GM12878 (cell line): Measurements from ENCODE around the gene MCTP2. TPM values are rescaled to one million over a fixed set of nuclear protein-coding genes. Genes with fewer than 3 reads are reported as not detected.

ENCODE experiments used
- ATAC-seq: fragments of 200-7000 bp; cut with Tn5 transposase; 3 replicates; pipeline ENCODE4 v1.9.1; 2020; ENCODE audit warnings: mild to moderate bottlenecking, moderate library complexity
- BruUV-seq: library from RNA; stranded (reverse); fragments of 400-500 nt; replicated peaks from 2 replicates; lab custom pipeline; 2021; lab: Mats Ljungman, UMichigan
- CTCF ChIA-PET: fragments of 300-600 bp; sonication (Branson Sonifier 250); formaldehyde crosslinking; extraction: SDS; loops from one replicate; lab custom pipeline; 2021; ENCODE audit warnings: inconsistent platforms; lab: Yijun Ruan, JAX
- POLR2A ChIA-PET: fragments of 350-600 bp; formaldehyde crosslinking; extraction: SDS; loops from one replicate; lab custom pipeline; 2021; ENCODE audit warnings: inconsistent platforms; lab: Charles Lee
- RAD21 ChIA-PET: fragments of 300-600 bp; sonication (Branson Sonifier 250); formaldehyde crosslinking; loops from one replicate; lab custom pipeline; 2023; ENCODE audit warnings: antibody characterized with exemption; ENCODE audit not compliant: unreplicated experiment; lab: Charles Lee
- SMC1A ChIA-PET: fragments of 300-600 bp; sonication (Branson Sonifier 250); formaldehyde crosslinking; loops from one replicate; lab custom pipeline; 2023; ENCODE audit not compliant: unreplicated experiment, uncharacterized antibody; lab: Charles Lee
- DNase-seq: peaks from one replicate; pipeline ENCODE4 v3.0.0-alpha.2; 2011; ENCODE audit warnings: low read depth, low spot score
- FAIRE-seq: peaks from 3 replicates; lab custom pipeline; 2011; peaks lifted over from hg19 to GRCh38; lab: Jason Lieb, UNC
- H2AFZ ChIP-seq: 2 replicates; pipeline ENCODE4 v1.6.0; 2011; ENCODE audit warnings: low read depth, low read length, control low read depth; ENCODE audit not compliant: control insufficient read depth
- H3K27ac ChIP-seq: 2 replicates; pipeline ENCODE4 v1.5.1; 2011; ENCODE audit warnings: control low read depth; ENCODE audit not compliant: control insufficient read depth, insufficient read depth
- H3K27me3 ChIP-seq, 2 experiments: replicated peaks in 1 of 2; 2 replicates each; pipeline versions ENCODE4 v1.6.0 to v1.6.1; 2011; ENCODE audit warnings: low read length in 1 of 2; ENCODE audit not compliant: control insufficient read depth in 2 of 2, insufficient read depth in 2 of 2
- H3K36me3 ChIP-seq, 2 experiments: 2 replicates each; pipeline ENCODE4 v1.5.1; 2011; ENCODE audit warnings: low read length in 1 of 2; ENCODE audit not compliant: control insufficient read depth in 2 of 2, insufficient read depth in 2 of 2
- H3K4me1 ChIP-seq: 2 replicates; pipeline ENCODE4 v1.6.1; 2011; ENCODE audit warnings: mild to moderate bottlenecking, low read length, moderate library complexity, mixed read lengths; ENCODE audit not compliant: control insufficient read depth, insufficient read depth
- H3K4me2 ChIP-seq: 2 replicates; pipeline ENCODE4 v1.6.0; 2011; ENCODE audit warnings: control low read depth; ENCODE audit not compliant: control insufficient read depth, insufficient read depth
- H3K4me3 ChIP-seq: fragments of 200-600 bp; sonication (generic); 2 replicates; pipeline ENCODE4 v1.5.1; 2016
- H3K79me2 ChIP-seq: 2 replicates; pipeline ENCODE4 v1.6.0; 2011; ENCODE audit warnings: low read length; ENCODE audit not compliant: control insufficient read depth, insufficient read depth
- H3K9ac ChIP-seq: 2 replicates; pipeline ENCODE4 v1.8.0; 2011; ENCODE audit warnings: low read length, control low read depth, mixed read lengths; ENCODE audit not compliant: control insufficient read depth, insufficient read depth
- H3K9me3 ChIP-seq: replicated peaks from 3 replicates; pipeline ENCODE4 v1.5.1; 2011; ENCODE audit warnings: mild to moderate bottlenecking, low read length; ENCODE audit not compliant: control insufficient read depth, insufficient read depth
- H4K20me1 ChIP-seq: 2 replicates; pipeline ENCODE4 v1.6.0; 2011; ENCODE audit not compliant: control insufficient read depth, insufficient read depth
- ATF3 ChIP-seq: IDR thresholded peaks from 2 replicates; pipeline ENCODE4 v1.6.1; 2011; ENCODE audit warnings: low read depth, mild to moderate bottlenecking, low read length, moderate library complexity, borderline replicate concordance; ENCODE audit errors: extremely low read depth
- CEBPZ ChIP-seq: fragments of 150-350 bp; IDR thresholded peaks from 2 replicates; pipeline ENCODE4 v1.6.1; 2016; ENCODE audit warnings: low read depth, low read length
- CHD2 ChIP-seq: IDR thresholded peaks from 2 replicates; pipeline ENCODE4 v1.6.1; 2011; ENCODE audit warnings: low read depth, low read length, improper control_type of control experiment, borderline replicate concordance
- EGR1 ChIP-seq, 2 experiments: IDR thresholded peaks; 1 replicate in 1 of 2; 2 replicates in 1 of 2; pipeline ENCODE4 v1.6.1; 2011 to 2012; ENCODE audit warnings: low read depth in 2 of 2, low read length in 2 of 2, borderline replicate concordance in 1 of 2, mild to moderate bottlenecking in 1 of 2, moderate library complexity in 1 of 2
- HCFC1 ChIP-seq: fragments of 150-350 bp; IDR thresholded peaks from 2 replicates; pipeline ENCODE4 v1.6.1; 2014; ENCODE audit warnings: low read length
- MEF2B ChIP-seq: fragments of 450-650 bp; IDR thresholded peaks from 2 replicates; pipeline ENCODE4 v1.6.1; 2018; ENCODE audit warnings: mild to moderate bottlenecking, moderate library complexity; ENCODE audit not compliant: partially characterized antibody, poor library complexity, severe bottlenecking
- NR2C2 ChIP-seq: IDR thresholded peaks from 2 replicates; pipeline ENCODE4 v1.6.1; 2011; ENCODE audit warnings: borderline replicate concordance, low read depth; ENCODE audit not compliant: control insufficient read depth, insufficient read length
- PAX8 ChIP-seq: fragments of 450-650 bp; IDR thresholded peaks from 2 replicates; pipeline ENCODE4 v1.6.1; 2017; ENCODE audit warnings: mild to moderate bottlenecking, moderate library complexity
- PBX3 ChIP-seq: IDR thresholded peaks from 2 replicates; pipeline ENCODE4 v1.6.1; 2011; ENCODE audit warnings: mild to moderate bottlenecking, low read depth, low read length, moderate library complexity; ENCODE audit not compliant: insufficient replicate concordance
- RB1 ChIP-seq: fragments of 450-650 bp; formaldehyde crosslinking; IDR thresholded peaks from 2 replicates; pipeline ENCODE4 v1.6.1; 2017; ENCODE audit warnings: mild to moderate bottlenecking, borderline replicate concordance
- SMAD5 ChIP-seq: IDR thresholded peaks from 2 replicates; pipeline ENCODE4 v1.6.1; 2016; ENCODE audit warnings: antibody characterized with exemption, low read depth
- TAF1 ChIP-seq: IDR thresholded peaks from 2 replicates; pipeline ENCODE4 v1.6.1; 2011; ENCODE audit warnings: mild to moderate bottlenecking, low read depth, low read length, borderline replicate concordance
- ZNF217 ChIP-seq: fragments of 450-650 bp; IDR thresholded peaks from 2 replicates; pipeline ENCODE4 v1.6.1; 2017; ENCODE audit warnings: antibody characterized with exemption, mild to moderate bottlenecking
- ZNF274 ChIP-seq: IDR thresholded peaks from one replicate; pipeline ENCODE4 v1.8.0; 2011; ENCODE audit not compliant: insufficient read length, insufficient read depth
- WGBS: methylation state at CpG from one replicate; pipeline ENCODE4 v1.1.6; 2016; ENCODE audit warnings: low lambda C conversion rate; ENCODE audit not compliant: insufficient replicate concordance, insufficient coverage; ENCODE audit errors: missing lambda C conversion rate; 5-methylcytosine and 5-hydroxymethylcytosine counted together
- in situ Hi-C: fragments of 300-500 bp; cut with MboI; formaldehyde crosslinking; loops from 9 replicates; pipeline ENCODE4 v1.14.3; 2018; ENCODE audit warnings: mixed read lengths
- intact Hi-C: fragments of 100-400 bp; cut with micrococcal nuclease; formaldehyde crosslinking; loops from one replicate; pipeline ENCODE4 v1.14.2; 2022; ENCODE audit not compliant: unreplicated experiment
- polyA plus RNA-seq, 11 experiments: library from polyadenylated mRNA; depleted of rRNA in 4 of 11; unstranded in 6 of 11; stranded (reverse) in 5 of 11; fragments of >200 nt; fragmentation: Nextera tagmentation in 4 of 11; fragmentation: Illumina TruSeq in 1 of 11; extraction: Ambion mirVana in 4 of 11; extraction: Trizol in 1 of 11; gene quantifications; 1 replicate in 1 of 11; 2 replicates in 10 of 11; pipeline versions ENCODE4 v1.2.1 to v1.2.3, GENCODE V29; 2011 to 2016; ENCODE audit warnings: inconsistent platforms in 2 of 11, missing spikeins in 2 of 11, low read depth in 1 of 11
- total RNA-seq, 4 experiments: library from RNA; depleted of rRNA in 3 of 4; stranded (reverse); fragments of >200 nt in 3 of 4; fragmentation: Illumina TruSeq in 1 of 4; extraction: Trizol in 1 of 4; gene quantifications; 2 replicates each; pipeline versions ENCODE4 v1.2.1 to v1.2.3, GENCODE V29; 2013 to 2021
- TF ChIP-seq, protein P1 (sequence below): IDR thresholded peaks from 2 replicates; pipeline ENCODE4 v1.6.1; 2012; ENCODE audit warnings: low read depth, low read length, improper control_type of control experiment
- TF ChIP-seq, protein P2 (sequence below), 3 experiments: IDR thresholded peaks in 2 of 3; conservative IDR thresholded peaks in 1 of 3; 2 replicates each; pipeline ENCODE4 v1.5.1; 2011; ENCODE audit warnings: low read depth in 3 of 3, low read length in 3 of 3, mild to moderate bottlenecking in 3 of 3, control low read depth in 2 of 3, moderate library complexity in 2 of 3, inconsistent platforms in 1 of 3, mixed read lengths in 1 of 3; ENCODE audit not compliant: control insufficient read depth in 2 of 3, insufficient read depth in 1 of 3; ENCODE audit errors: extremely low read depth in 1 of 3

The MCTP2 gene
- total and polyA plus RNA-seq, 10 of the 15 experiments (the other 5 are each of a cell fraction or from before 2014, with no cell fraction given): 0.24 to 48.5 (median 0.88) TPM

DNA sequence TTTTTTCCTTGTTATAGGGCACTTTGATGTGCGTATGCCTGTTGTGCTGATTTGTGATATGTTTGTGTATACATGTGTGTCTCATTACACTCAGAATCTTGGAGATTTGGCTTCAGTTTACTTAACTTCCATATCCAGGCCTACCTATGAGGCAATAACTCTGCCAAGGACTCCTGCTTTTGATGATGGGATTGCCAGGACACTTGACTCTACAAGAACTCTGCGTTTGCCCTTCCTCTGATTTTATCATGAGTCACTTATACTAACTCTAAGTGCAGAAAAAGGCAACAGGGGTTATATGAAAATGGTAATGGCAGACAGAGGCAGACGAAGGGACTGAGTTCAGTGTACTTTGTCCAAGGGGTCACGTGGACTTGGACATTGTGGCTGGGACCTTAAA is 33.6 kb downstream of the MCTP2 start:
- Histone ChIP-seq H3K9ac (no peak overlapping the region), H3K4me3 (no peak overlapping the region), H3K4me2 (no peak overlapping the region), H3K79me2 (no peaks in the 10 kb centered on the region), H3K4me1 (no peaks in the 10 kb centered on the region; the same call in 1 of the 2 replicates), H3K36me3 (no peaks in the 10 kb centered on the region), H2AFZ (no peak overlapping the region), H3K27ac (no peak overlapping the region), H4K20me1 (no peaks in the 10 kb centered on the region), H3K27me3 (no peaks in the 10 kb centered on the region), H3K9me3 (no peaks in the 10 kb centered on the region; the same call in 2 of the 3 replicates)
- ATAC-seq: no peak
- BruUV-seq: no TSS peak
- RAD21 ChIA-PET: interaction anchor here (1.5 to 4.8 kb wide), 3 partner anchors 21 to 59 kb away, joined by 5 to 59 read pairs (median 52); partner anchors contain the start of gene MCTP2
- DNase-seq: no peak
- SMC1A ChIA-PET: interaction anchor here (0.6 to 6.5 kb wide), 6 partner anchors 8 to 41 kb away, joined by 3 to 106 read pairs (median 4); partner anchors contain the start of gene MCTP2
- in situ Hi-C loops (no loop called here), intact Hi-C loops (no loop called here)
- no peak for FAIRE-seq
- POLR2A ChIA-PET: interaction anchor here (1.2 to 3.5 kb wide), 4 partner anchors 12 to 34 kb away, joined by 3 to 23 read pairs (median 16); partner anchors contain the start of gene MCTP2
- WGBS: 21% methylated on average over 4 of the region's 4 CpGs
- TF ChIP-seq RB1 (no peak), PAX8 (no peak), SMAD5 (no peak), HCFC1 (no peak), TAF1 (no peak), EGR1 (IDR thresholded peaks at IDR 0.05; ENCODE audit: borderline replicate concordance in 1 of 2, low read depth in 2 of 2, low read length in 2 of 2) (no peak), PBX3 (no peak), ZNF217 (no peak), MEF2B (no peak), ATF3 (no peak), ZNF274 (no peak), CHD2 (no peak), CEBPZ (no peak), NR2C2 (no peak)
- TF ChIP-seq, protein P1, sequence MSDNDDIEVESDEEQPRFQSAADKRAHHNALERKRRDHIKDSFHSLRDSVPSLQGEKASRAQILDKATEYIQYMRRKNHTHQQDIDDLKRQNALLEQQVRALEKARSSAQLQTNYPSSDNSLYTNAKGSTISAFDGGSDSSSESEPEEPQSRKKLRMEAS: no peak
- TF ChIP-seq, protein P2, sequence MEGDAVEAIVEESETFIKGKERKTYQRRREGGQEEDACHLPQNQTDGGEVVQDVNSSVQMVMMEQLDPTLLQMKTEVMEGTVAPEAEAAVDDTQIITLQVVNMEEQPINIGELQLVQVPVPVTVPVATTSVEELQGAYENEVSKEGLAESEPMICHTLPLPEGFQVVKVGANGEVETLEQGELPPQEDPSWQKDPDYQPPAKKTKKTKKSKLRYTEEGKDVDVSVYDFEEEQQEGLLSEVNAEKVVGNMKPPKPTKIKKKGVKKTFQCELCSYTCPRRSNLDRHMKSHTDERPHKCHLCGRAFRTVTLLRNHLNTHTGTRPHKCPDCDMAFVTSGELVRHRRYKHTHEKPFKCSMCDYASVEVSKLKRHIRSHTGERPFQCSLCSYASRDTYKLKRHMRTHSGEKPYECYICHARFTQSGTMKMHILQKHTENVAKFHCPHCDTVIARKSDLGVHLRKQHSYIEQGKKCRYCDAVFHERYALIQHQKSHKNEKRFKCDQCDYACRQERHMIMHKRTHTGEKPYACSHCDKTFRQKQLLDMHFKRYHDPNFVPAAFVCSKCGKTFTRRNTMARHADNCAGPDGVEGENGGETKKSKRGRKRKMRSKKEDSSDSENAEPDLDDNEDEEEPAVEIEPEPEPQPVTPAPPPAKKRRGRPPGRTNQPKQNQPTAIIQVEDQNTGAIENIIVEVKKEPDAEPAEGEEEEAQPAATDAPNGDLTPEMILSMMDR (IDR thresholded peaks at IDR 0.05 in 2 of 3, conservative IDR thresholded peaks at IDR 0.05 in 1 of 3; ENCODE audit: control insufficient read depth in 2 of 3, extremely low read depth in 1 of 3, insufficient read depth in 1 of 3, low read depth in 3 of 3, low read length in 3 of 3): no peak
- CTCF ChIA-PET: interaction anchor here (1.9 kb wide), 1 partner anchor 58 kb away, joined by 15 read pairs; no protein-coding TSS in a partner anchor
